HG02678 (cell line): ENCODE results near the gene DAPP1.

ENCODE experiments used
- ATAC-seq: cut with Tn5 transposase; IDR thresholded peaks from one replicate; pipeline ENCODE4 v1.9.1; 2021; ENCODE audit warnings: mild to moderate bottlenecking, moderate library complexity; ENCODE audit not compliant: unreplicated experiment

DAPP1 gene

GRCh38 chr4:99893839-99894160 lies 77.2 kb downstream of the DAPP1 start:
- no peak for ATAC-seq

- ATAC-seq, result peak; percentile 100
Measured at GRCh38 chr4:99894161-99894997, 77.8 kb downstream of the DAPP1 start, which contains the start of gene LAMTOR3. LAMTOR3 (minus strand) TSS chr4:99894427; CDS start chr4:99893963, 464 bp downstream.

- ATAC-seq, result no peak
Measured at GRCh38 chr4:99894998-99895397, 78.4 kb downstream of the DAPP1 start.

- no peak for ATAC-seq
Measured at GRCh38 chr4:99915449-99915848, 98.8 kb downstream of the DAPP1 start.

GRCh38 chr4:99917575-99917974 lies 100.9 kb downstream of the DAPP1 start:
- ATAC-seq, result no peak

GRCh38 chr4:99918656-99919055 lies 102.0 kb downstream of the DAPP1 start:
- no peak for ATAC-seq
